ENCODE measurements around the gene OTOG. TPM values are rescaled to one million over a fixed set of nuclear protein-coding genes. Genes with fewer than 3 reads are reported as not detected.

OTOG gene
- total RNA-seq, 4 donors from 2014 or later = 0.09 TPM; not detected in 3

GRCh38 chr11:17604201-17604914 is 57.3 kb downstream of the OTOG start:
- no peak overlapping the region for H3K4me3 ChIP-seq
- no peaks in the 10 kb centered on the region for H3K9me3 ChIP-seq
- no peaks in the 10 kb centered on the region for H3K4me1 ChIP-seq
- TF ChIP-seq POLR2A (IDR thresholded peaks at IDR 0.05) (no peak), CTCF (IDR thresholded peaks at IDR 0.05) (no peak)
- H3K27ac ChIP-seq = no peak overlapping the region
- no peaks in the 10 kb centered on the region for H3K36me3 ChIP-seq
- H3K27me3 ChIP-seq = no peaks in the 10 kb centered on the region
- peak in 1 of 3 donors; percentile 27 for DNase-seq

- no peaks in the 10 kb centered on the region for H3K36me3 ChIP-seq
- no peaks in the 10 kb centered on the region for H3K4me1 ChIP-seq
- H3K4me3 ChIP-seq = no peak overlapping the region
- no peak for DNase-seq
- H3K27me3 ChIP-seq = no peaks in the 10 kb centered on the region
- H3K27ac ChIP-seq = no peak overlapping the region
- no peaks in the 10 kb centered on the region for H3K9me3 ChIP-seq
- TF ChIP-seq CTCF (IDR thresholded peaks at IDR 0.05) (no peak), POLR2A (IDR thresholded peaks at IDR 0.05) (no peak)
These were observed 57.8 kb downstream of the OTOG start for GRCh38 chr11:17604915-17605233.

GRCh38 chr11:17605651-17606122 is 58.6 kb downstream of the OTOG start:
- H3K27me3 ChIP-seq = no peaks in the 10 kb centered on the region
- H3K36me3 ChIP-seq = no peaks in the 10 kb centered on the region
- TF ChIP-seq POLR2A (IDR thresholded peaks at IDR 0.05) (no peak), CTCF (IDR thresholded peaks at IDR 0.05) (no peak)
- no peaks in the 10 kb centered on the region for H3K9me3 ChIP-seq
- DNase-seq = peak in 1 of 3 donors; percentile 35
- H3K4me3 ChIP-seq = no peak overlapping the region
- H3K27ac ChIP-seq = no peak overlapping the region
- H3K4me1 ChIP-seq = no peaks in the 10 kb centered on the region

- no peak for DNase-seq
- no peaks in the 10 kb centered on the region for H3K27me3 ChIP-seq
These were observed 59.4 kb downstream of the OTOG start for GRCh38 chr11:17606233-17607082.

GRCh38 chr11:17607083-17607429 is 60.0 kb downstream of the OTOG start:
- no peaks in the 10 kb centered on the region for H3K36me3 ChIP-seq
- H3K27ac ChIP-seq = no peak overlapping the region
- no peak for DNase-seq
- H3K9me3 ChIP-seq = no peaks in the 10 kb centered on the region
- no peaks in the 10 kb centered on the region for H3K4me1 ChIP-seq
- TF ChIP-seq POLR2A (IDR thresholded peaks at IDR 0.05) = no peak
- no peak for TF ChIP-seq CTCF (IDR thresholded peaks at IDR 0.05)
- no peaks in the 10 kb centered on the region for H3K27me3 ChIP-seq
- H3K4me3 ChIP-seq = no peak overlapping the region

More at GRCh38 chr11:17606233-17607082, 59.4 kb downstream of the OTOG start:
- H3K4me1 ChIP-seq = no peaks in the 10 kb centered on the region
- H3K4me3 ChIP-seq = no peak overlapping the region
- H3K27ac ChIP-seq = no peak overlapping the region
- no peaks in the 10 kb centered on the region for H3K36me3 ChIP-seq
- no peaks in the 10 kb centered on the region for H3K9me3 ChIP-seq
- TF ChIP-seq CTCF (IDR thresholded peaks at IDR 0.05) (no peak), POLR2A (IDR thresholded peaks at IDR 0.05) (no peak)

All from Peyer's patch (tissue), 4 donors.